ENCODE data around the gene C5orf52. TPM values are rescaled to one million over a fixed set of nuclear protein-coding genes. Genes with fewer than 3 reads are reported as not detected.
A peak's percentile ranks its signal among the peaks of the same experiment; 100 is the strongest.

Gene C5orf52
- total RNA-seq, result not detected

DNA sequence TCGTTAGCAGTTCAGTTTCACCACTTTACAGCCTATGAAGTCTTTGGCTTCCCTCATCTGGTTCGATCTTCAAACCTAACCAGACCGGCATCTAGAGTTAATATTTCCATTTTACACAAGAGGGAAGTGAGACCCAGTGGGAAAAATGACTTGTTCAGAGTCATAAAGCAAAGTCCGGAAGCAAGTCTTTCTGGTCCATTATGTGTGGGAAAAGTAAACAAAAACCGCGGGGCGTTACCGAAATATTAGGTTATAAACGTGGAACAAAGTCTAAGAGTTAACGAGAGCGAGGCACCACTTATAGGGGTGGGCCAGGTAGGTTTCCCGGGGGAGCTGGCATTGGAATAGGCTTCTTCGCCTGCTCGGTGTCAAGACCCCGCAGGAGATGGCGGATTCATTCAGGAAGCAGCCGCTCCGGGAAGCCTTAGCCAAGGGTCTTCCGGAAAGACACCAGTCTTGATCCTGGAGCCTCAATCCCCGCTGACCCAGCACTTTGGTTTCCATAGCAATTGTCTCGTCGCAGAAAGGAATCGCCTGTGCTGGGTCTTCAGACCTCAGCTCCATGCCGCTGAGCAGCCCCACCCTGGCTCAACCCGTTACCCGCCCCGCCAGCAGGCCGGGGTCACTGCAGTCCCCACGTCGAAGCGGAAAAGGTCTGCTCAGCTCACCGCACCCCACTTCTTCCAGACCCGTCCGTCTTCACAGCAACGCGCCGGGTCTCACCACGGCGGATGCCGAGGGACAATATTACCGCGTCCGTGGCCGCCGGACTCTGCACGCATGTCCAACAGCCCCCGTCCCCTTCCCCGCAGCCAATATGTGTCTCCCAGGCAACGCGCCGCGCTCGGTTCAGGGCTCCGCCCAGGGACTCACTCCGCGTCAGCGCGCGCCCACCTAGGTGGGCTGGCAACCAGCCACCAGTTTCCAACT is at the start of gene C5orf52:
Gene C5orf52 (plus strand): TSS at position 872 of the 930 bp plus-strand sequence. CDS start 82 bp downstream, outside the sequence.
- intact Hi-C loops (cut with micrococcal nuclease), result loop anchor here (5.0 kb wide), 1 partner anchor 119 kb away; no protein-coding TSS in a partner anchor
- Mint-ChIP-seq H3K36me3 (no peaks in the 10 kb centered on the region), H3K27me3 (peaks cover 5% of the 10 kb centered on the region), H3K9me3 (no peaks in the 10 kb centered on the region), H3K4me1 (ENCODE audit: low read depth) (peaks cover 20% of the 10 kb centered on the region), H3K27ac (peak within 1 kb of the TSS; percentile 47), H3K4me3 (peak within 1 kb of the TSS; percentile 77)
- ChIA-PET POLR2A (no interaction called here), CTCF (interaction anchor here (0.6 to 4.7 kb wide), 5 partner anchors 47 to 239 kb away, joined by 3 to 57 read pairs (median 4); partner anchors contain the start of gene LSM11)
- peak; percentile 39 for DNase-seq

- Mint-ChIP-seq H3K4me3 (no peak overlapping the region), H3K27me3 (no peaks in the 10 kb centered on the region), H3K9me3 (peaks cover 14% of the 10 kb centered on the region), H3K4me1 (ENCODE audit: low read depth) (peaks cover 6% of the 10 kb centered on the region), H3K27ac (no peak overlapping the region), H3K36me3 (no peaks in the 10 kb centered on the region)
- intact Hi-C loops (cut with micrococcal nuclease), result no loop called here
- no peak for DNase-seq
- CTCF ChIA-PET, result no interaction called here
- POLR2A ChIA-PET, result no interaction called here
Observed at GRCh38 chr5:157624144-157624543, 47.2 kb upstream of the C5orf52 start.

DNA sequence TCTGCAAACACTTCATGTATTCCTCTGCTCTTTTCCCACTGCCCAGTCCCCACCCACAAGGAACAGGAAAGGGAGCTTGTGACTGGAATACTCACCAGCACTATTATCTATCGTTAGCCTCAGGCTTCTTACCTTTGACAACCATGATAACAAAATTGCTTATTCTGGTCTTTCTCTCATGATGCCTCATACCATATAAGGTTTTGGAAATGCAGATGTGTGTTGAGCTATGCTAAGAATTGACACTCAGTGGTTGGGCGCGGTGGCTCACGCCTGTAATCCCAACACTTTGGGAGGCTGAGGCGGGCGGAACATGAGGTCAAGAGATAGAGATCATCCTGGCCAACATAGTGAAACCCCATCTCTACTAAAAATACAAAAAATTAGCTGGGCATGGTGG is 44.5 kb upstream of the C5orf52 start:
- Mint-ChIP-seq H3K36me3 (no peaks in the 10 kb centered on the region), H3K27ac (no peak overlapping the region), H3K4me3 (no peak overlapping the region), H3K9me3 (peaks cover 15% of the 10 kb centered on the region), H3K27me3 (no peaks in the 10 kb centered on the region), H3K4me1 (ENCODE audit: low read depth) (peaks cover 6% of the 10 kb centered on the region)
- intact Hi-C loops (cut with micrococcal nuclease), result no loop called here
- POLR2A ChIA-PET, result no interaction called here
- CTCF ChIA-PET, result no interaction called here
- DNase-seq, result no peak

DNA sequence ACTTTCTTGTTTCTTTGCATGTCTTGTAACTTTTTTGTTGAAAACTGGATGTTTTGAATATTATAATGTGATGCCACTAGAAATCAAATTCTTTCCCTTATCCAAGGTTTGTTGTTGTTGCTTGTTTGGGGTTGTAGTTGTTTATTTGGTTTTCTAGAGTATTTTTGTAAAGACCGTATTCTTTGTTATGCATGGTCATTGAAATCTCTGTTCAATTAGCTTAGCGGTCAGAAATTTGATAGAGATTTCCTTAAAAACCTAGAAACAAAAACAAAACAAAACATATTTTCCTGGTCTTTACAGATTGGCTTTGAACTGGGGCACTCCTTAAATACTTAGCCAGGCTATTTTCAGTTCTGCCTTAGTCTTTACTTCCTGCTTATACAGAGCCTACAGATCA is 41.0 kb upstream of the C5orf52 start:
- no peak for DNase-seq
- POLR2A ChIA-PET, result interaction anchor here (0.5 kb wide), 1 partner anchor 765 kb away, joined by 3 read pairs; no protein-coding TSS in a partner anchor
- Mint-ChIP-seq H3K27ac (no peak overlapping the region), H3K9me3 (peaks cover 5% of the 10 kb centered on the region), H3K4me3 (no peak overlapping the region), H3K27me3 (no peaks in the 10 kb centered on the region), H3K4me1 (ENCODE audit: low read depth) (no peaks in the 10 kb centered on the region), H3K36me3 (no peaks in the 10 kb centered on the region)
- intact Hi-C loops (cut with micrococcal nuclease), result no loop called here
- CTCF ChIA-PET, result no interaction called here

DNA sequence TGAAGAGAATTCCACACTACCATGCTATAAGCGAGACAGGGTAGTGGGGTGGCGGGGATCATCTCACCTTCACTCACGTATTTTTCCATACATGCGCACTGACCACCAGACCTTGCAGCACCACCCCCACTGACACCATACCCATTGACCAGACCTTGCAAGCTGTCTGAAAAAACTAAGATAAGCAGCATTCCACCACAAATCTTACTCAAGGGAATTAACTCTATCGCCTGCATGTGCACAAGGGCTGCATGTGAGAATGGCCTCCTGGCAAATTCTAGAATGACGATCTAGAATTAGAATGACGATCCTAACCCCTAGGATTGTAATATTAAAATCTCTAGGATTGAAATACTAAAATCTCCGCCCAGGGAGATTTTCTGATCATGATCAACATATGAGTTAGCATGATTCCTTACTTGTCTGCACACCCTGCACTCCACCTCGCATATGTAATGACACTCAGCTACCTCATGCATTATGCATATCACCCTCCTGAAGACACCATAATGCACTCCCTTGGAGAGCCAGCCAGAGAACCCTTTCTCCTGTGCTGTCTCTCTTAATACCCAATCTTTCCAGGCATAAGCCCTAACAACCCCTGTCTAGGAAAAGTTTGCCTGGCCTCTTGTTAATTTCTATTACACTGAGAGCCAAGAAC is 30.8 kb upstream of the C5orf52 start:
- H3K4me3 Mint-ChIP-seq, result no peak overlapping the region

GRCh38 chr5:157648275-157648990 is 22.9 kb upstream of the C5orf52 start:
- Mint-ChIP-seq H3K4me1 (ENCODE audit: low read depth) (peaks cover 17% of the 10 kb centered on the region), H3K27ac (no peak overlapping the region), H3K36me3 (peaks cover 9% of the 10 kb centered on the region), H3K27me3 (no peaks in the 10 kb centered on the region), H3K9me3 (peaks cover 13% of the 10 kb centered on the region), H3K4me3 (no peak overlapping the region)
- ChIA-PET CTCF (interaction anchor here (0.9 kb wide), 1 partner anchor 95 kb away, joined by 3 read pairs; no protein-coding TSS in a partner anchor), POLR2A (interaction anchor here (1.0 kb wide), 1 partner anchor 83 kb away, joined by 4 read pairs; the partner anchor contains the start of gene THG1L)
- DNase-seq, result no peak
- intact Hi-C loops (cut with micrococcal nuclease), result no loop called here

More for the DNA sequence above, 30.8 kb upstream of the C5orf52 start:
- H3K27me3 Mint-ChIP-seq, result no peaks in the 10 kb centered on the region
- ChIA-PET POLR2A (no interaction called here), CTCF (interaction anchor here (0.6 kb wide), 2 partner anchors 45 to 298 kb away, joined by 3 read pairs; no protein-coding TSS in a partner anchor)
- no peaks in the 10 kb centered on the region for H3K4me1 Mint-ChIP-seq (ENCODE audit: low read depth)
- intact Hi-C loops (cut with micrococcal nuclease), result no loop called here
- H3K36me3 Mint-ChIP-seq, result no peaks in the 10 kb centered on the region
- no peaks in the 10 kb centered on the region for H3K9me3 Mint-ChIP-seq
- no peak for DNase-seq
- no peak overlapping the region for H3K27ac Mint-ChIP-seq

DNA sequence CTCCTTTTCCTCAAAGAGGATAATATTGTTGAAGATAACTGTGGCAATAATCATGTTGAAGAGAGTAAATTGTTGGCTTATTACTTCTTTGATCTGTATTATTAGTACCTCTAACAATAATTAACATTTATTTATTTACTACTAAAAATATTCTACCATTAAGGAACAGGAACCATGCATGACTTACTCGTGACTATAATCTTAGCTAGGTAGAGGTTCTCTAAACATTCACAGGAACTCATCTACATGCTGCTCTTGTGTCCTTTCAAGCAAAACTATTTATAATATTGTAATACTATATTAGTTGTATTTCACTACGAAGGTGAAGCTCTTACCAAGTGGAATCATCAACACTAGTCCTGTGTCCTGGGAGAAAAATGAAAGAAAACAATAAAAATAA is 22.2 kb upstream of the C5orf52 start:
- CTCF ChIA-PET, result interaction anchor here (0.8 to 0.9 kb wide), 2 partner anchors 94 to 180 kb away, joined by 3 read pairs; no protein-coding TSS in a partner anchor

GRCh38 chr5:157650991-157651611 is 20.2 kb upstream of the C5orf52 start:
- CTCF ChIA-PET, result interaction anchor here (0.7 to 2.1 kb wide), 11 partner anchors 10 to 92 kb away, joined by 3 to 12 read pairs (median 3); partner anchors contain the start of gene LSM11
- Mint-ChIP-seq H3K9me3 (peaks cover 22% of the 10 kb centered on the region), H3K27me3 (no peaks in the 10 kb centered on the region), H3K36me3 (peaks cover 12% of the 10 kb centered on the region), H3K27ac (no peak overlapping the region), H3K4me3 (peak overlapping the region; percentile 76), H3K4me1 (ENCODE audit: low read depth) (peaks cover 17% of the 10 kb centered on the region)
- intact Hi-C loops (cut with micrococcal nuclease), result loop anchor here (1.0 to 5.0 kb wide), 3 partner anchors 48 to 109 kb away; partner anchors contain the start of gene LSM11
- POLR2A ChIA-PET, result interaction anchor here (0.7 kb wide), 1 partner anchor 111 kb away, joined by 3 read pairs; no protein-coding TSS in a partner anchor
- no peak for DNase-seq

More for the DNA sequence above, 22.2 kb upstream of the C5orf52 start:
- Mint-ChIP-seq H3K9me3 (peaks cover 16% of the 10 kb centered on the region), H3K4me1 (ENCODE audit: low read depth) (peaks cover 17% of the 10 kb centered on the region), H3K27me3 (no peaks in the 10 kb centered on the region), H3K27ac (no peak overlapping the region), H3K36me3 (peaks cover 9% of the 10 kb centered on the region), H3K4me3 (no peak overlapping the region)
- intact Hi-C loops (cut with micrococcal nuclease), result no loop called here
- POLR2A ChIA-PET, result no interaction called here
- DNase-seq, result no peak

DNA sequence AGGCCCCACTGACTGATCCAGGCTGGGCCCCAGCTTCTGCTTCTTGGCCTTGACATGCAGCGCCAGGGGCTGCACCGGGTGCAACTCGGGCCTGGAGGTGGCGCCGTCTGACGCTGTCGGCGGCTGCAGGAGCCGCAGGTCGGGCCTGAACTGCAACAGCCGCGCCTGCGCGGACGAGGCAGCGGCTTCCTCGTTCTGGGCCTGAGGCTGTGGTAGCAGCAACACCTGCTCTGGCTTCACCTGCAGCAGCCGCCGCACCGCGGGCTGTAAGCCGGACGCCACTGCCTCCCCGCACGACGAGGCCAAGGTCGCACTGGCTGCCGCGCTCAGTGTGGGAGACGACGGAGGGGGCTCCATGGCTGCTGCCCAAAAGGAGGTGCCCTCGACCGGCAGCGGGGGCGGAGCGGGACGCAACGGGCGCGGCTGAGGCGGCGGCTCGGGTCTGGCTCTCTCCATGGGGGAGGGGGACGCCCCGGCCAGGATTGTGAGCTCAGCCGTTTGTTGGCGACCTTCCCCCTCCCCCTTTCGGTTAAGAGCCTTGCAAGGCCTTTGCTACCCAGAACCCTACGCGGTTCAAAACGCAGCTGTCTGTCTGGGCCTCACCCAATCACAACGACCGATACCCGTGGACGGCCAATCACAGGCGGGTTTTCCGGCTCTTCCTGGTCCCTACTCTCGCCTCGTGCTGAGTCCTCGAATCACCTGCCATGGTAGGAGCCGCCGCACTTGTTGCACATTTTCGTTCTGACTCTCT is 19.5 kb upstream of the C5orf52 start:
- CTCF ChIA-PET, result interaction anchor here (0.7 to 2.1 kb wide), 10 partner anchors 10 to 92 kb away, joined by 3 to 12 read pairs (median 3); partner anchors contain the start of gene LSM11
- Mint-ChIP-seq H3K27me3 (no peaks in the 10 kb centered on the region), H3K4me1 (ENCODE audit: low read depth) (peaks cover 17% of the 10 kb centered on the region), H3K9me3 (peaks cover 28% of the 10 kb centered on the region), H3K4me3 (peak overlapping the region; percentile 76), H3K36me3 (peaks cover 14% of the 10 kb centered on the region), H3K27ac (peak overlapping the region; percentile 79)
- DNase-seq, result peak; percentile 91
- intact Hi-C loops (cut with micrococcal nuclease), result loop anchor here (1.0 to 5.0 kb wide), 3 partner anchors 49 to 109 kb away; partner anchors contain the start of gene LSM11
- POLR2A ChIA-PET, result interaction anchor here (0.7 kb wide), 1 partner anchor 112 kb away, joined by 3 read pairs; no protein-coding TSS in a partner anchor

DNA sequence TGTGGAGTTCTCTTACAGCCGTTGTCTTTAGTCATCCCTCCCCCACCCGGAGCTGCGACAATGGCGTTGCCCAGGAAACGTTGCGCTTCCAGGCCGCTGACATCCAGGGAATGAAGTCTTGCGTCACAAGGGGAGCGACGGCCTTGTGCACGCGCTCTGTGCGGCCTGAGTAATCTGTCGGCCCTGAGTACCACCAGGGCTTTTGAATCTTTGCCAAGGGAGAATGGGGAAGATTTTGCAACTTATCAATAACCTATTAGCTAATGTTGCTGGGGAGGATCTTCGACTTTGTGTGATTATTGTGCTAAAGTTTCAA is 19.0 kb upstream of the C5orf52 start, which contains the start of gene SOX30:
Gene SOX30 (minus strand): TSS at position 62 of the 316 bp plus-strand sequence. CDS start 360 bp downstream, outside the sequence.
- no peaks in the 10 kb centered on the region for H3K27me3 Mint-ChIP-seq
- peaks cover 17% of the 10 kb centered on the region for H3K4me1 Mint-ChIP-seq (ENCODE audit: low read depth)
- CTCF ChIA-PET, result interaction anchor here (1.4 to 2.1 kb wide), 4 partner anchors 9 to 91 kb away, joined by 3 to 12 read pairs (median 4); partner anchors contain the start of gene LSM11
- H3K36me3 Mint-ChIP-seq, result peaks cover 15% of the 10 kb centered on the region
- POLR2A ChIA-PET, result no interaction called here
- intact Hi-C loops (cut with micrococcal nuclease), result loop anchor here (5.0 kb wide), 1 partner anchor 110 kb away; no protein-coding TSS in a partner anchor
- peak within 1 kb of the TSS; percentile 79 for H3K27ac Mint-ChIP-seq
- H3K4me3 Mint-ChIP-seq, result peak within 1 kb of the TSS; percentile 76
- H3K9me3 Mint-ChIP-seq, result peaks cover 30% of the 10 kb centered on the region
- no peak for DNase-seq
